Stimulated activated naive B cell treated with anti-CD40 and anti-IgM and Interleukin-4, amounts not matched to agents 10 μg/mL and 1 μg/mL and 100 μg/mL, for 72 hours (primary cell): Measurements from ENCODE around the gene DDX10.
"Not testable (repeated sequence)": the region's sequence is repeated elsewhere in the genome, so short reads cannot be mapped to it uniquely, and the experiment has no call there.

ENCODE experiments used
- ATAC-seq, 2 donors: fragments of 150-1000 bp; cut with Tn5 transposase; replicated peaks; 2 replicates each; pipeline ENCODE4 v1.10.0; 2021; ENCODE audit warnings: moderate library complexity in 1 of 2
- DNase-seq: peaks from one replicate; pipeline ENCODE4 v3.0.0; 2021
- H3K27ac Mint-ChIP-seq: one replicate; pipeline ENCODE4 v1.8.0; 2022; ENCODE audit warnings: mild to moderate bottlenecking, mixed read lengths
- H3K27me3 Mint-ChIP-seq, 2 donors: one replicate each; pipeline ENCODE4 v1.8.0; 2022; ENCODE audit warnings: mixed read lengths in 2 of 2
- H3K36me3 Mint-ChIP-seq, 2 donors: one replicate each; pipeline ENCODE4 v1.8.0; 2022; ENCODE audit warnings: mixed read lengths in 2 of 2, mild to moderate bottlenecking in 1 of 2
- H3K4me1 Mint-ChIP-seq, 2 donors: one replicate each; pipeline ENCODE4 v1.8.0; 2022; ENCODE audit warnings: mixed read lengths in 2 of 2, mild to moderate bottlenecking in 1 of 2
- H3K4me3 Mint-ChIP-seq, 2 donors: one replicate each; pipeline ENCODE4 v1.8.0; 2022; ENCODE audit warnings: mild to moderate bottlenecking in 2 of 2, mixed read lengths in 2 of 2, moderate library complexity in 1 of 2
- H3K9me3 Mint-ChIP-seq, 2 donors: one replicate each; pipeline ENCODE4 v1.8.0; 2022; ENCODE audit warnings: mixed read lengths in 2 of 2, mild to moderate bottlenecking in 1 of 2

The DDX10 gene

GRCh38 chr11:108641752-108642151 is 23.1 kb upstream of the DDX10 start:
- H3K9me3 Mint-ChIP-seq, ATAC-seq, H3K36me3 Mint-ChIP-seq, H3K4me3 Mint-ChIP-seq, H3K27ac Mint-ChIP-seq, DNase-seq, H3K4me1 Mint-ChIP-seq: not testable (repeated sequence)
- H3K27me3 Mint-ChIP-seq = peaks cover 19 to 23% of the 10 kb centered on the region in 2 donors

- no peak overlapping the region for H3K4me3 Mint-ChIP-seq
- DNase-seq (no peak), ATAC-seq (no peak)
- peaks cover 4 to 6% of the 10 kb centered on the region in 2 donors for H3K27me3 Mint-ChIP-seq
- no peak overlapping the region for H3K27ac Mint-ChIP-seq
- H3K36me3 Mint-ChIP-seq = no peaks in the 10 kb centered on the region
- H3K4me1 Mint-ChIP-seq = peaks cover 1 to 6% of the 10 kb centered on the region in 2 donors
- no peaks in the 10 kb centered on the region for H3K9me3 Mint-ChIP-seq
Measured at GRCh38 chr11:108643974-108644373, 20.9 kb upstream of the DDX10 start.

GRCh38 chr11:108645970-108646369 is 18.9 kb upstream of the DDX10 start:
- DNase-seq = no peak
- no peaks in the 10 kb centered on the region for H3K9me3 Mint-ChIP-seq
- H3K27me3 Mint-ChIP-seq = no peaks in the 10 kb centered on the region
- ATAC-seq = no peak
- no peak overlapping the region for H3K4me3 Mint-ChIP-seq
- no peaks in the 10 kb centered on the region for H3K36me3 Mint-ChIP-seq
- peaks cover 1 to 6% of the 10 kb centered on the region in 2 donors for H3K4me1 Mint-ChIP-seq
- no peak overlapping the region for H3K27ac Mint-ChIP-seq

- H3K4me1 Mint-ChIP-seq = peaks cover 1 to 6% of the 10 kb centered on the region in 2 donors
- H3K27ac Mint-ChIP-seq = no peak overlapping the region
- no peaks in the 10 kb centered on the region for H3K27me3 Mint-ChIP-seq
- ATAC-seq = no peak
- DNase-seq = no peak
- H3K36me3 Mint-ChIP-seq = no peaks in the 10 kb centered on the region
- H3K4me3 Mint-ChIP-seq = no peak overlapping the region
- no peaks in the 10 kb centered on the region for H3K9me3 Mint-ChIP-seq
Measured at GRCh38 chr11:108647387-108647700, 17.5 kb upstream of the DDX10 start.

GRCh38 chr11:108647701-108648527 is 17.0 kb upstream of the DDX10 start:
- no peak overlapping the region for H3K27ac Mint-ChIP-seq
- no peaks in the 10 kb centered on the region for H3K36me3 Mint-ChIP-seq

GRCh38 chr11:108648528-108648885 is 16.4 kb upstream of the DDX10 start:
- Mint-ChIP-seq H3K27me3 (no peaks in the 10 kb centered on the region), H3K4me1 (peaks cover 1 to 6% of the 10 kb centered on the region in 2 donors), H3K36me3 (no peaks in the 10 kb centered on the region), H3K4me3 (no peak overlapping the region), H3K9me3 (no peaks in the 10 kb centered on the region), H3K27ac (no peak overlapping the region)
- DNase-seq (no peak), ATAC-seq (no peak)

More at GRCh38 chr11:108647701-108648527, 17.0 kb upstream of the DDX10 start:
- peaks cover 1 to 6% of the 10 kb centered on the region in 2 donors for H3K4me1 Mint-ChIP-seq
- H3K27me3 Mint-ChIP-seq = no peaks in the 10 kb centered on the region
- DNase-seq (peak; percentile 23), ATAC-seq (peak; percentile 90)
- no peaks in the 10 kb centered on the region for H3K9me3 Mint-ChIP-seq
- no peak overlapping the region for H3K4me3 Mint-ChIP-seq

- DNase-seq, H3K9me3 Mint-ChIP-seq, H3K4me3 Mint-ChIP-seq, H3K36me3 Mint-ChIP-seq, H3K27ac Mint-ChIP-seq, H3K27me3 Mint-ChIP-seq: not testable (repeated sequence)
- peaks cover 9 to 12% of the 10 kb centered on the region in 2 donors for H3K4me1 Mint-ChIP-seq
- ATAC-seq = peak; percentile 27 to 34
Measured at GRCh38 chr11:108654100-108654499, 10.8 kb upstream of the DDX10 start.

GRCh38 chr11:108654994-108655631 is 9.8 kb upstream of the DDX10 start:
- DNase-seq = no peak
- Mint-ChIP-seq H3K27me3 (no peaks in the 10 kb centered on the region), H3K36me3 (no peaks in the 10 kb centered on the region), H3K27ac (no peak overlapping the region), H3K4me1 (peaks cover 9 to 12% of the 10 kb centered on the region in 2 donors), H3K9me3 (no peaks in the 10 kb centered on the region), H3K4me3 (no peak overlapping the region)
- peak in 1 of 2 donors; percentile 42 for ATAC-seq

GRCh38 chr11:108662700-108663099 is 2.2 kb upstream of the DDX10 start:
- H3K9me3 Mint-ChIP-seq = no peaks in the 10 kb centered on the region
- H3K36me3 Mint-ChIP-seq = peaks cover under 1 to 14% of the 10 kb centered on the region in 2 donors
- peaks cover 0 to 7% of the 10 kb centered on the region in 2 donors for H3K27me3 Mint-ChIP-seq
- DNase-seq (no peak), ATAC-seq (no peak)
- H3K4me3 Mint-ChIP-seq = no peak overlapping the region
- H3K4me1 Mint-ChIP-seq = peaks cover 17 to 27% of the 10 kb centered on the region in 2 donors
- H3K27ac Mint-ChIP-seq = no peak overlapping the region

GRCh38 chr11:108663154-108663877 is 1.6 kb upstream of the DDX10 start:
- Mint-ChIP-seq H3K27ac (no peak overlapping the region), H3K27me3 (peaks cover 0 to 7% of the 10 kb centered on the region in 2 donors), H3K36me3 (peaks cover 5 to 18% of the 10 kb centered on the region in 2 donors), H3K4me3 (no peak overlapping the region), H3K9me3 (no peaks in the 10 kb centered on the region), H3K4me1 (peaks cover 20 to 31% of the 10 kb centered on the region in 2 donors)
- ATAC-seq = no peak
- no peak for DNase-seq

GRCh38 chr11:108666373-108666772 is 1.5 kb downstream of the DDX10 start:
- ATAC-seq = no peak
- DNase-seq = no peak
- Mint-ChIP-seq H3K4me3 (peak overlapping the region; percentile 100), H3K27me3 (no peaks in the 10 kb centered on the region), H3K9me3 (no peaks in the 10 kb centered on the region), H3K36me3 (peaks cover 26 to 37% of the 10 kb centered on the region in 2 donors), H3K27ac (peak overlapping the region; percentile 86), H3K4me1 (peaks cover 33 to 55% of the 10 kb centered on the region in 2 donors)

GRCh38 chr11:108669286-108669685 is 4.4 kb downstream of the DDX10 start:
- Mint-ChIP-seq H3K36me3 (peaks cover 36 to 49% of the 10 kb centered on the region in 2 donors), H3K4me3 (no peak overlapping the region), H3K27me3 (no peaks in the 10 kb centered on the region), H3K27ac (no peak overlapping the region), H3K4me1 (peaks cover 41 to 66% of the 10 kb centered on the region in 2 donors), H3K9me3 (no peaks in the 10 kb centered on the region)
- DNase-seq (no peak), ATAC-seq (no peak)

- Mint-ChIP-seq H3K27me3 (no peaks in the 10 kb centered on the region), H3K4me3 (no peak overlapping the region), H3K4me1 (peaks cover 41 to 66% of the 10 kb centered on the region in 2 donors), H3K9me3 (no peaks in the 10 kb centered on the region), H3K36me3 (peaks cover 40 to 51% of the 10 kb centered on the region in 2 donors), H3K27ac (no peak overlapping the region)
- ATAC-seq (no peak), DNase-seq (no peak)
Measured at GRCh38 chr11:108669711-108670110, 4.8 kb downstream of the DDX10 start.

- Mint-ChIP-seq H3K27me3 (no peaks in the 10 kb centered on the region), H3K9me3 (no peaks in the 10 kb centered on the region), H3K4me1 (peaks cover 41 to 62% of the 10 kb centered on the region in 2 donors), H3K27ac (no peak overlapping the region), H3K36me3 (peaks cover 42 to 50% of the 10 kb centered on the region in 2 donors), H3K4me3 (no peak overlapping the region)
- no peak for ATAC-seq
- DNase-seq = no peak
Measured at GRCh38 chr11:108670451-108670850, 5.6 kb downstream of the DDX10 start.
